Progenitor cell of endocrine pancreas (in vitro differentiated cells): ENCODE measurements around the gene SYNRG. TPM values are rescaled to one million over a fixed set of nuclear protein-coding genes. Genes with fewer than 3 reads are reported as not detected.

Experiments
- DNase-seq: peaks from one replicate; pipeline ENCODE4 v3.0.0; 2021; ENCODE audit warnings: low spot score; ENCODE audit not compliant: unreplicated experiment
- H3K27ac Mint-ChIP-seq: 2 replicates; pipeline ENCODE4 v1.8.0; 2021; ENCODE audit warnings: mild to moderate bottlenecking, moderate library complexity, mixed read lengths
- H3K27me3 Mint-ChIP-seq: 2 replicates; pipeline ENCODE4 v1.8.0; 2021; ENCODE audit warnings: mixed read lengths
- H3K36me3 Mint-ChIP-seq: 2 replicates; pipeline ENCODE4 v1.8.0; 2022; ENCODE audit warnings: mixed read lengths; ENCODE audit not compliant: insufficient read depth
- H3K4me1 Mint-ChIP-seq: 2 replicates; pipeline ENCODE4 v1.8.0; 2021; ENCODE audit warnings: low read depth, mixed read lengths
- H3K4me3 Mint-ChIP-seq: 2 replicates; pipeline ENCODE4 v1.8.0; 2021; ENCODE audit warnings: low read depth, mild to moderate bottlenecking, moderate library complexity, mixed read lengths
- H3K9me3 Mint-ChIP-seq: 2 replicates; pipeline ENCODE4 v1.8.0; 2021; ENCODE audit warnings: low read depth, mixed read lengths
- CTCF ChIP-seq: fragments of 200-600 bp; sonication (generic); IDR thresholded peaks from one replicate; pipeline ENCODE4 v1.5.0; 2021; ENCODE audit warnings: antibody characterized with exemption, mild to moderate bottlenecking; ENCODE audit not compliant: unreplicated experiment
- total RNA-seq: library from RNA; stranded (reverse); gene quantifications from 2 replicates; pipeline ENCODE4 v1.2.1, GENCODE V29; 2021

Gene SYNRG
- total RNA-seq, 1 donor from 2014 or later: 73.0 TPM

- Mint-ChIP-seq H3K27me3 (no peaks in the 10 kb centered on the region), H3K4me1 (no peaks in the 10 kb centered on the region)
- no peak for TF ChIP-seq CTCF
Measured at GRCh38 chr17:37519251-37519985, 89.8 kb downstream of the SYNRG start.

GRCh38 chr17:37518826-37519225 lies 90.4 kb downstream of the SYNRG start:
- DNase-seq: no peak
- Mint-ChIP-seq H3K4me1 (peaks cover 2% of the 10 kb centered on the region), H3K27me3 (no peaks in the 10 kb centered on the region), H3K4me3 (no peak overlapping the region), H3K9me3 (no peaks in the 10 kb centered on the region), H3K36me3 (peaks cover 15% of the 10 kb centered on the region), H3K27ac (peak overlapping the region; percentile 2)
- TF ChIP-seq CTCF: no peak

More at GRCh38 chr17:37519251-37519985, 89.8 kb downstream of the SYNRG start:
- H3K27ac Mint-ChIP-seq: no peak overlapping the region
- no peaks in the 10 kb centered on the region for H3K9me3 Mint-ChIP-seq
- peaks cover 18% of the 10 kb centered on the region for H3K36me3 Mint-ChIP-seq
- DNase-seq: no peak
- no peak overlapping the region for H3K4me3 Mint-ChIP-seq

- no peak for DNase-seq
- no peak overlapping the region for H3K4me3 Mint-ChIP-seq
- H3K27me3 Mint-ChIP-seq: no peaks in the 10 kb centered on the region
- no peaks in the 10 kb centered on the region for H3K9me3 Mint-ChIP-seq
- no peak for TF ChIP-seq CTCF
- H3K27ac Mint-ChIP-seq: no peak overlapping the region
- H3K36me3 Mint-ChIP-seq: peaks cover 11% of the 10 kb centered on the region
- peaks cover 6% of the 10 kb centered on the region for H3K4me1 Mint-ChIP-seq
Measured at GRCh38 chr17:37517881-37518280, 91.3 kb downstream of the SYNRG start.

- DNase-seq: no peak
- Mint-ChIP-seq H3K4me3 (no peak overlapping the region), H3K4me1 (peaks cover 6% of the 10 kb centered on the region), H3K27ac (peak overlapping the region; percentile 31), H3K36me3 (peaks cover 15% of the 10 kb centered on the region), H3K9me3 (no peaks in the 10 kb centered on the region), H3K27me3 (no peaks in the 10 kb centered on the region)
- TF ChIP-seq CTCF: no peak
Measured at GRCh38 chr17:37516127-37516571, 93.1 kb downstream of the SYNRG start.

- Mint-ChIP-seq H3K27me3 (no peaks in the 10 kb centered on the region), H3K4me3 (no peak overlapping the region), H3K27ac (peak overlapping the region; percentile 41), H3K36me3 (peaks cover 19% of the 10 kb centered on the region), H3K4me1 (peaks cover 6% of the 10 kb centered on the region), H3K9me3 (no peaks in the 10 kb centered on the region)
- DNase-seq: no peak
- no peak for TF ChIP-seq CTCF
Measured at GRCh38 chr17:37513711-37514110, 95.5 kb downstream of the SYNRG start.
